Neural cell (in vitro differentiated cells): ENCODE data around the gene AK3. TPM values are rescaled to one million over a fixed set of nuclear protein-coding genes. Genes with fewer than 3 reads are reported as not detected.
A peak's percentile ranks its signal among the peaks of the same experiment; 100 is the strongest.

Source experiments
- H2AFZ ChIP-seq: fragments of 200-600, 300-800 bp; sonication (generic), shearing (Covaris generic); 2 replicates; pipeline ENCODE4 v1.6.0; 2014; ENCODE audit warnings: low read depth, mild to moderate bottlenecking, antibody characterized with exemption, low read length, moderate library complexity
- H3F3A ChIP-seq: fragments of 200-600 bp; shearing (Covaris generic); 2 replicates; pipeline ENCODE4 v1.6.1; 2016; ENCODE audit warnings: mild to moderate bottlenecking, moderate library complexity, mixed read lengths, antibody characterized with exemption, low read length; ENCODE audit not compliant: insufficient read depth, poor library complexity, severe bottlenecking
- H3K27ac ChIP-seq: fragments of 200-600, 300-800 bp; sonication (generic), shearing (Covaris generic); 2 replicates; pipeline ENCODE4 v1.5.1; 2014; ENCODE audit warnings: mild to moderate bottlenecking, low read length, moderate library complexity
- H3K27me3 ChIP-seq: fragments of 300-800, 200-600 bp; sonication (generic), shearing (Covaris generic); 2 replicates; pipeline ENCODE4 v1.6.0; 2014; ENCODE audit warnings: mild to moderate bottlenecking, low read depth, low read length, moderate library complexity; ENCODE audit not compliant: insufficient read depth
- H3K36me3 ChIP-seq: fragments of 300-800, 200-600 bp; sonication (generic), shearing (Covaris generic); 2 replicates; pipeline ENCODE4 v1.5.1; 2014; ENCODE audit warnings: mild to moderate bottlenecking, antibody characterized with exemption, low read length, moderate library complexity; ENCODE audit not compliant: insufficient read depth
- H3K4me2 ChIP-seq: fragments of 300-800, 200-600 bp; sonication (generic), shearing (Covaris generic); 2 replicates; pipeline ENCODE4 v1.6.0; 2014; ENCODE audit warnings: mild to moderate bottlenecking, low read length
- H3K4me3 ChIP-seq: fragments of 300-800, 200-600 bp; sonication (generic), shearing (Covaris generic); 2 replicates; pipeline ENCODE4 v1.5.1; 2014; ENCODE audit warnings: mild to moderate bottlenecking, low read length, moderate library complexity
- H3K79me2 ChIP-seq: fragments of 200-600 bp; shearing (Covaris generic); replicated peaks from 2 replicates; pipeline ENCODE4 v1.6.0; 2014; ENCODE audit warnings: mild to moderate bottlenecking, low read length, moderate library complexity; ENCODE audit not compliant: insufficient read depth
- H3K9ac ChIP-seq: fragments of 300-800, 200-600 bp; sonication (generic), shearing (Covaris generic); 2 replicates; pipeline ENCODE4 v1.6.1; 2016; ENCODE audit warnings: mild to moderate bottlenecking, low read length, mixed read lengths
- H3K9me2 ChIP-seq: fragments of 200-600 bp; shearing (Covaris generic); 2 replicates; pipeline ENCODE4 v1.6.1; 2016; ENCODE audit warnings: mild to moderate bottlenecking, low read length, mixed read lengths; ENCODE audit not compliant: insufficient read depth
- H3K9me3 ChIP-seq: fragments of 200-600, 300-800 bp; sonication (generic), shearing (Covaris generic); 2 replicates; pipeline ENCODE4 v1.6.1; 2016; ENCODE audit warnings: mild to moderate bottlenecking, mixed run types, low read length, moderate library complexity, mixed read lengths
- H4K20me1 ChIP-seq: fragments of 200-600 bp; shearing (Covaris generic); 2 replicates; pipeline ENCODE4 v1.6.1; 2016; ENCODE audit warnings: mild to moderate bottlenecking, mixed run types; ENCODE audit not compliant: insufficient read depth
- EP300 ChIP-seq: fragments of 450-650 bp; conservative IDR thresholded peaks from 2 replicates; pipeline ENCODE4 v1.6.1; 2014; ENCODE audit warnings: antibody characterized with exemption, mild to moderate bottlenecking, moderate library complexity; ENCODE audit not compliant: poor library complexity, severe bottlenecking
- EZH2 ChIP-seq: fragments of 200-600, 300-800 bp; shearing (Covaris generic), sonication (generic); IDR thresholded peaks from 2 replicates; pipeline ENCODE4 v1.6.1; 2014; ENCODE audit warnings: antibody characterized with exemption, low read length, borderline replicate concordance, mild to moderate bottlenecking; ENCODE audit not compliant: insufficient read depth, poor library complexity, severe bottlenecking
- MXI1 ChIP-seq: fragments of 450-650 bp; conservative IDR thresholded peaks from 2 replicates; pipeline ENCODE4 v1.6.1; 2014; ENCODE audit warnings: antibody characterized with exemption, mild to moderate bottlenecking; ENCODE audit not compliant: poor library complexity, severe bottlenecking
- POLR2AphosphoS5 ChIP-seq: IDR thresholded peaks from 2 replicates; pipeline ENCODE4 v1.6.1; 2012
- RAD21 ChIP-seq: fragments of 450-650 bp; conservative IDR thresholded peaks from 2 replicates; pipeline ENCODE4 v1.6.1; 2014; ENCODE audit warnings: antibody characterized with exemption, mild to moderate bottlenecking, moderate library complexity
- SMC3 ChIP-seq: fragments of 450-650 bp; conservative IDR thresholded peaks from 2 replicates; pipeline ENCODE4 v1.6.1; 2014; ENCODE audit warnings: antibody characterized with exemption, mild to moderate bottlenecking, moderate library complexity; ENCODE audit not compliant: poor library complexity
- TAF1 ChIP-seq: IDR thresholded peaks from 2 replicates; pipeline ENCODE4 v1.6.1; 2012; ENCODE audit warnings: low read depth
- polyA minus RNA-seq: library from RNA; depleted of rRNA, polyadenylated mRNA; stranded (reverse); fragments of >200 nt; gene quantifications from 2 replicates; pipeline ENCODE4 v1.2.3, GENCODE V29; 2014
- polyA plus RNA-seq: library from polyadenylated mRNA; depleted of rRNA; stranded (reverse); fragments of >200 nt; gene quantifications from 2 replicates; pipeline ENCODE4 v1.2.3, GENCODE V29; 2014
- TF ChIP-seq, protein P1 (sequence below): fragments of 450-650 bp; IDR thresholded peaks from 2 replicates; pipeline ENCODE4 v1.5.1; 2014; ENCODE audit warnings: antibody characterized with exemption, mild to moderate bottlenecking, moderate library complexity; ENCODE audit not compliant: poor library complexity, severe bottlenecking
- TF ChIP-seq, protein P2 (sequence below): IDR thresholded peaks from 2 replicates; pipeline ENCODE4 v1.6.1; 2012; ENCODE audit warnings: borderline replicate concordance

AK3 gene
- polyA plus RNA-seq (65.9 and 73.7 TPM in 2 replicates), polyA minus RNA-seq (37.0 and 37.5 TPM in 2 replicates)

DNA sequence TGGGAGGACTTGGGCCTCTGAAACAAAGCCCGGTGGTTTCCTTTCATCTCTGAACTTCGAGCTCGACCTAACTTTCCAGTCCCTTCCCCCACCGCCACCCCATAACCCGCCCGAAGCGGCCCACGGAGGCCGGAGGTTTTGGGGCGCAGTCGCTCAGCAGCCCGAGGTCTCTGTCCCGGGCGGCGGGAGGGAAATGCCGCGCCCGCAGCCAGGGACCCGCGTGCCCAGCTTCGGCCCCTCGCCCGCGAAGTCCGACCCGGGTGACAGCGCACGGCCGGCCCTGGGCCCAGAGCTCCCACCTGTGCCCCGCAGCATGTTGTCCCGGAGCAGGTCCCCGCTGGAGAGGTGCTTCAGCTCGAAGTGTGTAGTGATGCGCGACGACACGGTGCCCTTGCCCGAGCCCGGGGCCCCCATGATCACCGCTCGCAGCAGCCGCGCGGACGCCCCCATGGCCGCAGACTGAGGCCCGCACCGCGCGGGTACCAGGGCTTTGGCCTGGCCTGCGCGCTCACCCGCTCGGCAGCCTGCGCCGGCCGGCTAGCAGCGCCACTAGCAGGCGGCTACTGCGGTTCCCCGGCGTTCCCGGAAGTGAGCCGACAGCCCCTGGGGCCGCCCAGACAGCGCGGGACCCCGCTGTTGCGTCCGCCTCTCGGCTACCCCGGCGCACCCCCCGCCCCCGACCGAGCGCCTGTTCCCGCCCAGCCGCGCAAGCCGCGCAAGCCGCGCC, at the start of gene AK3:
Gene AK3 (minus strand): TSS at position 565 of the 727 bp plus-strand sequence. CDS start 115 bp downstream, at position 450.
- H3K9ac ChIP-seq, result peak within 1 kb of the TSS; percentile 79
- no peaks in the 10 kb centered on the region for H3F3A ChIP-seq
- no peaks in the 10 kb centered on the region for H3K36me3 ChIP-seq
- H3K79me2 ChIP-seq, result peaks cover 42% of the 10 kb centered on the region
- peak within 1 kb of the TSS; percentile 97 for H3K4me3 ChIP-seq
- H3K4me2 ChIP-seq, result peak within 1 kb of the TSS; percentile 83
- H3K27ac ChIP-seq, result peak within 1 kb of the TSS; percentile 52
- peak; percentile 48 for TF ChIP-seq POLR2AphosphoS5
- TF ChIP-seq, protein P1, sequence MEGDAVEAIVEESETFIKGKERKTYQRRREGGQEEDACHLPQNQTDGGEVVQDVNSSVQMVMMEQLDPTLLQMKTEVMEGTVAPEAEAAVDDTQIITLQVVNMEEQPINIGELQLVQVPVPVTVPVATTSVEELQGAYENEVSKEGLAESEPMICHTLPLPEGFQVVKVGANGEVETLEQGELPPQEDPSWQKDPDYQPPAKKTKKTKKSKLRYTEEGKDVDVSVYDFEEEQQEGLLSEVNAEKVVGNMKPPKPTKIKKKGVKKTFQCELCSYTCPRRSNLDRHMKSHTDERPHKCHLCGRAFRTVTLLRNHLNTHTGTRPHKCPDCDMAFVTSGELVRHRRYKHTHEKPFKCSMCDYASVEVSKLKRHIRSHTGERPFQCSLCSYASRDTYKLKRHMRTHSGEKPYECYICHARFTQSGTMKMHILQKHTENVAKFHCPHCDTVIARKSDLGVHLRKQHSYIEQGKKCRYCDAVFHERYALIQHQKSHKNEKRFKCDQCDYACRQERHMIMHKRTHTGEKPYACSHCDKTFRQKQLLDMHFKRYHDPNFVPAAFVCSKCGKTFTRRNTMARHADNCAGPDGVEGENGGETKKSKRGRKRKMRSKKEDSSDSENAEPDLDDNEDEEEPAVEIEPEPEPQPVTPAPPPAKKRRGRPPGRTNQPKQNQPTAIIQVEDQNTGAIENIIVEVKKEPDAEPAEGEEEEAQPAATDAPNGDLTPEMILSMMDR, result peak; percentile 47
- TF ChIP-seq MXI1, result peak; percentile 6
- no peak for TF ChIP-seq RAD21
- TF ChIP-seq EP300, result no peak
- TF ChIP-seq EZH2, result no peak
- TF ChIP-seq TAF1, result peak; percentile 46
- peak; percentile 14 for TF ChIP-seq SMC3
- TF ChIP-seq, protein P2, sequence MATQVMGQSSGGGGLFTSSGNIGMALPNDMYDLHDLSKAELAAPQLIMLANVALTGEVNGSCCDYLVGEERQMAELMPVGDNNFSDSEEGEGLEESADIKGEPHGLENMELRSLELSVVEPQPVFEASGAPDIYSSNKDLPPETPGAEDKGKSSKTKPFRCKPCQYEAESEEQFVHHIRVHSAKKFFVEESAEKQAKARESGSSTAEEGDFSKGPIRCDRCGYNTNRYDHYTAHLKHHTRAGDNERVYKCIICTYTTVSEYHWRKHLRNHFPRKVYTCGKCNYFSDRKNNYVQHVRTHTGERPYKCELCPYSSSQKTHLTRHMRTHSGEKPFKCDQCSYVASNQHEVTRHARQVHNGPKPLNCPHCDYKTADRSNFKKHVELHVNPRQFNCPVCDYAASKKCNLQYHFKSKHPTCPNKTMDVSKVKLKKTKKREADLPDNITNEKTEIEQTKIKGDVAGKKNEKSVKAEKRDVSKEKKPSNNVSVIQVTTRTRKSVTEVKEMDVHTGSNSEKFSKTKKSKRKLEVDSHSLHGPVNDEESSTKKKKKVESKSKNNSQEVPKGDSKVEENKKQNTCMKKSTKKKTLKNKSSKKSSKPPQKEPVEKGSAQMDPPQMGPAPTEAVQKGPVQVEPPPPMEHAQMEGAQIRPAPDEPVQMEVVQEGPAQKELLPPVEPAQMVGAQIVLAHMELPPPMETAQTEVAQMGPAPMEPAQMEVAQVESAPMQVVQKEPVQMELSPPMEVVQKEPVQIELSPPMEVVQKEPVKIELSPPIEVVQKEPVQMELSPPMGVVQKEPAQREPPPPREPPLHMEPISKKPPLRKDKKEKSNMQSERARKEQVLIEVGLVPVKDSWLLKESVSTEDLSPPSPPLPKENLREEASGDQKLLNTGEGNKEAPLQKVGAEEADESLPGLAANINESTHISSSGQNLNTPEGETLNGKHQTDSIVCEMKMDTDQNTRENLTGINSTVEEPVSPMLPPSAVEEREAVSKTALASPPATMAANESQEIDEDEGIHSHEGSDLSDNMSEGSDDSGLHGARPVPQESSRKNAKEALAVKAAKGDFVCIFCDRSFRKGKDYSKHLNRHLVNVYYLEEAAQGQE, result peak; percentile 71
- no peaks in the 10 kb centered on the region for H3K27me3 ChIP-seq
- H4K20me1 ChIP-seq, result no peaks in the 10 kb centered on the region
- peak within 1 kb of the TSS; percentile 87 for H2AFZ ChIP-seq
- H3K9me2 ChIP-seq, result no peaks in the 10 kb centered on the region
- no peaks in the 10 kb centered on the region for H3K9me3 ChIP-seq

DNA sequence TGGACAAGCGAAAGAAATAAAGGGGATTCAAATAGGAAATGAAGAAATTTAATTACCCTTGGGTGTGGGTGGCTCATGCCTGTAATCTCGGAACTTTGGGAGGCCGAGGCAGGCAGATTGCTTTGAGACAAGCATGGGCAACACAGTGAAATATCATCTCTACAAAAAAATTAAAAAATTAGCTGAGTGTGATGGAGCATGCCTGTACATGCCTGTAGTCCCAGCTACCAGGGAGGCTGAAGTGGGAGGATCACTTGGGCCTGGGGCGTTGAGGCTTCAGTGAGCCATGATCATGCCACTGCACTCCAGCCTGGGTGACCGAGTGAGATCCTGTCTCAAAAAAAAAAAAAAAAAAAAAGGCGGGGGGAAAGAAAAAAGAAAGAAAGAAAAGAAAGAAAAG, 47.7 kb upstream of the AK3 start:
- H2AFZ ChIP-seq, result no peak overlapping the region
- H3K9ac ChIP-seq, result no peak overlapping the region
- H3K27ac ChIP-seq, result no peak overlapping the region
- no peaks in the 10 kb centered on the region for H3K9me3 ChIP-seq
- H3K4me2 ChIP-seq, result no peak overlapping the region
- no peaks in the 10 kb centered on the region for H3K27me3 ChIP-seq
- no peak overlapping the region for H3K4me3 ChIP-seq
- H3K36me3 ChIP-seq, result no peaks in the 10 kb centered on the region
- H3K9me2 ChIP-seq, result no peaks in the 10 kb centered on the region
- no peak for TF ChIP-seq POLR2AphosphoS5
- no peak for TF ChIP-seq EP300
- TF ChIP-seq EZH2, result no peak
- TF ChIP-seq RAD21, result no peak
- TF ChIP-seq, protein P2, result no peak
- TF ChIP-seq, protein P1, result no peak
- no peaks in the 10 kb centered on the region for H3F3A ChIP-seq
- no peaks in the 10 kb centered on the region for H3K79me2 ChIP-seq
- H4K20me1 ChIP-seq, result no peaks in the 10 kb centered on the region
